HG03558 (cell line): ENCODE measurements around the gene KRTAP5-2.

ENCODE experiments used
- ATAC-seq: cut with Tn5 transposase; IDR thresholded peaks from one replicate; pipeline ENCODE4 v1.9.1; 2021; ENCODE audit warnings: moderate number of reproducible peaks; ENCODE audit not compliant: unreplicated experiment; ENCODE audit errors: extremely low read depth

KRTAP5-2 gene

GRCh38 chr11:1570001-1570453 lies 28.1 kb downstream of the KRTAP5-2 start:
- no peak for ATAC-seq

- no peak for ATAC-seq
These were observed 28.8 kb downstream of the KRTAP5-2 start for GRCh38 chr11:1569251-1569780.

GRCh38 chr11:1568441-1568911 lies 29.6 kb downstream of the KRTAP5-2 start:
- no peak for ATAC-seq

- no peak for ATAC-seq
These were observed 30.4 kb downstream of the KRTAP5-2 start for GRCh38 chr11:1567721-1568100.

GRCh38 chr11:1567052-1567720 lies 30.9 kb downstream of the KRTAP5-2 start:
- ATAC-seq: no peak

- ATAC-seq: no peak
These were observed 31.6 kb downstream of the KRTAP5-2 start for GRCh38 chr11:1566381-1567051.

GRCh38 chr11:1565904-1566247 lies 32.2 kb downstream of the KRTAP5-2 start:
- ATAC-seq: no peak

GRCh38 chr11:1565173-1565903 lies 32.8 kb downstream of the KRTAP5-2 start:
- no peak for ATAC-seq

- no peak for ATAC-seq
These were observed 33.4 kb downstream of the KRTAP5-2 start for GRCh38 chr11:1564535-1565172.

- ATAC-seq: no peak
These were observed 34.2 kb downstream of the KRTAP5-2 start for GRCh38 chr11:1563697-1564534.

- ATAC-seq: no peak
These were observed 34.9 kb downstream of the KRTAP5-2 start for GRCh38 chr11:1563149-1563638.

- no peak for ATAC-seq
These were observed 35.5 kb downstream of the KRTAP5-2 start for GRCh38 chr11:1562469-1563148.

GRCh38 chr11:1561955-1562354 lies 36.1 kb downstream of the KRTAP5-2 start:
- no peak for ATAC-seq

GRCh38 chr11:1561266-1561665 lies 36.8 kb downstream of the KRTAP5-2 start:
- no peak for ATAC-seq

- ATAC-seq: no peak
These were observed 37.3 kb downstream of the KRTAP5-2 start for GRCh38 chr11:1560649-1561251.

GRCh38 chr11:1560002-1560648 lies 38.0 kb downstream of the KRTAP5-2 start:
- ATAC-seq: no peak

GRCh38 chr11:1559111-1559951 lies 38.8 kb downstream of the KRTAP5-2 start:
- ATAC-seq: no peak
